Measurements from ENCODE around the gene OR1A1.

The OR1A1 gene

DNA sequence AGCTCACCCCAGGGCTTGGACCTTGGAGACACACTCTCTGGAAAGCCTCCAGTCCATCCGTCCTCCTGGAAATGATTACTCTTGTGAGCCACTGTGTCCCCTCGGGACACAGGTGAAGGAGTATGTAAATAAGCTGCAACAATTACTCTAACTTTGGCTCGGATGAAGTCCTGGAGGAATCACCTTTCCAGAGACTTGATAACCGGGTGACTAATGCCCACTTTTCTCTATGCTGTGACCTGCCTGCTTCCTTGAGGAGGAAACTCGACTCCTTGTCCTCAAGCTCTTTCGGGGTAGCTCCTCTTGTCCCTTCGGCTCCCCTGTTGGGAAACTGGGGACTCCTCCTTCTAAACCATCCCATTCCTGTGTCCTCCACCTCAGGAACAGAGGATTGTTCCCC lies at the start of gene OR1A1:
Gene OR1A1 (plus strand): TSS at position 301 of the 400 bp plus-strand sequence. CDS start 7,954 bp downstream, outside the sequence.
- no peak for TF ChIP-seq CTCF (IDR thresholded peaks at IDR 0.05; ENCODE audit: insufficient read depth, low read length, poor library complexity, severe bottlenecking)
- Histone ChIP-seq H3K4me3 (replicated peaks; ENCODE audit: low read depth, low read length) (no peak within 1 kb of the TSS), H3K27me3 (replicated peaks; ENCODE audit: control insufficient read depth, insufficient read depth, low read length) (no peaks in the 10 kb centered on the region), H3K36me3 (ENCODE audit: control insufficient read depth, insufficient read depth, low read length) (no peaks in the 10 kb centered on the region)
- DNase-seq (ENCODE audit: extremely low read depth, insufficient read length) = no peak

DNA sequence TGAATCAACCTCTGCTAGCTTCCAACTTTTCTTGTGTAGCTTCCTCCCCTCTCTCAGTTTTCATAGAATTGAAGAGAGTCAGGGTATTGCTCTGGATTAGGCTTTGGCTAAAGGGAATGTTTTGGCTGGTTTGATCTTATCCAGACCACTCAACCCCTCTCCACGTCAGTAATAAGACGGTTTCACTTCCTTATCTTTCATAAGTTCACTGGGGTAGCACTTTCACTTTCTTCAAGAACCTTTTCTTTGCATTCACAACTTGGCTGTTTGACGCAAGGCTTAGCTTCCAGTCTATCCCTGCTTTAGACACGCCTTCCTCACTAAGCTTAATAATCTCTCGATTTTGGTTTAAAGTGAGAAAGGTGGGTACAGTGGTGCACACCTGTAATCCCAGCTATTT lies 39.9 kb upstream of the OR1A1 start:
- no peaks in the 10 kb centered on the region for H3K27me3 ChIP-seq (replicated peaks; ENCODE audit: control insufficient read depth, insufficient read depth, low read length)
- DNase-seq (ENCODE audit: extremely low read depth, insufficient read length) = peak; percentile 20
- H3K36me3 ChIP-seq (ENCODE audit: control insufficient read depth, insufficient read depth, low read length) = no peaks in the 10 kb centered on the region
- H3K4me3 ChIP-seq (replicated peaks; ENCODE audit: low read depth, low read length) = no peak overlapping the region
- TF ChIP-seq CTCF (IDR thresholded peaks at IDR 0.05; ENCODE audit: insufficient read depth, low read length, poor library complexity, severe bottlenecking) = no peak

DNA sequence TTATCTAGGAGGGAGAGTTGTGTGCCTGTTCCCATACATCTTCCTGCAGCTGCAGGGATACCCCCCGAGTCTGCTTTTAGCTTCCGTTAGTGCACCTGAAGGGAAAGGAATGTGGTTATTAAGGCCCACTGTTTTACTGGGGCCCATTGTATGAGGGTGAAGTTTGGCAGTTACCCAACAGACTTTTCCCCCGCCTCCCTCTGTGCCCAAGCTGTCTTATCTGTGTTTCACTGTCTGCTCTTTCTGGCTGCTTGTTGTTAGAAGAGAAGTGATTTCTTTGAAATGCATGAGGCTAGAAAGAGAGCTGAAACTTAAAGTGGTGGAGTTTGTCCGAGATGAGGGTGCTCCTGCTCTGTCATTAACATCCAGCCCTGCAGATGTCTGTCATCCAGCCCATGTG lies 17.5 kb upstream of the OR1A1 start:
- no peak for TF ChIP-seq CTCF (IDR thresholded peaks at IDR 0.05; ENCODE audit: insufficient read depth, low read length, poor library complexity, severe bottlenecking)
- Histone ChIP-seq H3K4me3 (replicated peaks; ENCODE audit: low read depth, low read length) (no peak overlapping the region), H3K36me3 (ENCODE audit: control insufficient read depth, insufficient read depth, low read length) (no peaks in the 10 kb centered on the region), H3K27me3 (replicated peaks; ENCODE audit: control insufficient read depth, insufficient read depth, low read length) (no peaks in the 10 kb centered on the region; the same call in 1 of the 2 replicates)
- no peak for DNase-seq (ENCODE audit: extremely low read depth, insufficient read length)

GRCh38 chr17:3197219-3197618 lies 10.2 kb upstream of the OR1A1 start, which contains the start of gene OR1A2:
OR1A2 (plus strand) TSS chr17:3197519; CDS start chr17:3197519, 0 bp downstream.
- H3K4me3 ChIP-seq (replicated peaks; ENCODE audit: low read depth, low read length) = no peak within 1 kb of the TSS
- no peak for TF ChIP-seq CTCF (IDR thresholded peaks at IDR 0.05; ENCODE audit: insufficient read depth, low read length, poor library complexity, severe bottlenecking)
- H3K36me3 ChIP-seq (ENCODE audit: control insufficient read depth, insufficient read depth, low read length) = no peaks in the 10 kb centered on the region
- H3K27me3 ChIP-seq (replicated peaks; ENCODE audit: control insufficient read depth, insufficient read depth, low read length) = no peaks in the 10 kb centered on the region
- no peak for DNase-seq (ENCODE audit: extremely low read depth, insufficient read length)

- no peak for TF ChIP-seq CTCF (IDR thresholded peaks at IDR 0.05; ENCODE audit: insufficient read depth, low read length, poor library complexity, severe bottlenecking)
- H3K4me3 ChIP-seq (replicated peaks; ENCODE audit: low read depth, low read length) = no peak overlapping the region
- no peak for DNase-seq (ENCODE audit: extremely low read depth, insufficient read length)
- no peaks in the 10 kb centered on the region for H3K27me3 ChIP-seq (replicated peaks; ENCODE audit: control insufficient read depth, insufficient read depth, low read length)
- H3K36me3 ChIP-seq (ENCODE audit: control insufficient read depth, insufficient read depth, low read length) = no peaks in the 10 kb centered on the region
Observed at GRCh38 chr17:3208484-3208883, 1.0 kb downstream of the OR1A1 start.

- no peaks in the 10 kb centered on the region for H3K36me3 ChIP-seq (ENCODE audit: control insufficient read depth, insufficient read depth, low read length)
- H3K4me3 ChIP-seq (replicated peaks; ENCODE audit: low read depth, low read length) = no peak overlapping the region
- TF ChIP-seq CTCF (IDR thresholded peaks at IDR 0.05; ENCODE audit: insufficient read depth, low read length, poor library complexity, severe bottlenecking) = no peak
- DNase-seq (ENCODE audit: extremely low read depth, insufficient read length) = no peak
- no peaks in the 10 kb centered on the region for H3K27me3 ChIP-seq (replicated peaks; ENCODE audit: control insufficient read depth, insufficient read depth, low read length)
Observed at GRCh38 chr17:3213001-3213400, 5.5 kb downstream of the OR1A1 start.
